Ishikawa (cell line): Measurements from ENCODE around the gene KREMEN1.

ENCODE experiments used
- CEBPB ChIP-seq: IDR thresholded peaks from 2 replicates; pipeline ENCODE4 v1.6.1; 2012
- CREB1 ChIP-seq: IDR thresholded peaks from 2 replicates; pipeline ENCODE4 v1.6.1; 2012; ENCODE audit warnings: low read depth
- EGR1 ChIP-seq: IDR thresholded peaks from 2 replicates; pipeline ENCODE4 v1.6.1; 2012
- EP300 ChIP-seq: IDR thresholded peaks from 2 replicates; pipeline ENCODE4 v1.6.1; 2012; ENCODE audit warnings: borderline replicate concordance
- FOXM1 ChIP-seq: IDR thresholded peaks from 2 replicates; pipeline ENCODE4 v1.6.1; 2012; ENCODE audit warnings: low read depth, borderline replicate concordance
- NFIC ChIP-seq: IDR thresholded peaks from 2 replicates; pipeline ENCODE4 v1.6.1; 2012
- RAD21 ChIP-seq: IDR thresholded peaks from 2 replicates; pipeline ENCODE4 v1.6.1; 2012; ENCODE audit warnings: low read depth
- TAF1 ChIP-seq: IDR thresholded peaks from 2 replicates; pipeline ENCODE4 v1.6.1; 2012; ENCODE audit warnings: low read depth, mild to moderate bottlenecking
- TCF12 ChIP-seq: IDR thresholded peaks from 2 replicates; pipeline ENCODE4 v1.6.1; 2012; ENCODE audit warnings: low read depth
- TEAD4 ChIP-seq: IDR thresholded peaks from 2 replicates; pipeline ENCODE4 v1.6.1; 2012
- YY1 ChIP-seq: IDR thresholded peaks from 2 replicates; pipeline ENCODE4 v1.6.1; 2012; ENCODE audit warnings: low read depth
- ZBTB7A ChIP-seq: IDR thresholded peaks from 2 replicates; pipeline ENCODE4 v1.6.1; 2012; ENCODE audit warnings: low read depth
- TF ChIP-seq, protein P1 (sequence below): IDR thresholded peaks from 2 replicates; pipeline ENCODE4 v1.6.1; 2012
- TF ChIP-seq, protein P2 (sequence below): IDR thresholded peaks from 2 replicates; pipeline ENCODE4 v1.6.1; 2012
- TF ChIP-seq, protein P3 (sequence below): IDR thresholded peaks from 2 replicates; pipeline ENCODE4 v1.6.1; 2012; ENCODE audit warnings: low read depth, mild to moderate bottlenecking

Gene KREMEN1

DNA sequence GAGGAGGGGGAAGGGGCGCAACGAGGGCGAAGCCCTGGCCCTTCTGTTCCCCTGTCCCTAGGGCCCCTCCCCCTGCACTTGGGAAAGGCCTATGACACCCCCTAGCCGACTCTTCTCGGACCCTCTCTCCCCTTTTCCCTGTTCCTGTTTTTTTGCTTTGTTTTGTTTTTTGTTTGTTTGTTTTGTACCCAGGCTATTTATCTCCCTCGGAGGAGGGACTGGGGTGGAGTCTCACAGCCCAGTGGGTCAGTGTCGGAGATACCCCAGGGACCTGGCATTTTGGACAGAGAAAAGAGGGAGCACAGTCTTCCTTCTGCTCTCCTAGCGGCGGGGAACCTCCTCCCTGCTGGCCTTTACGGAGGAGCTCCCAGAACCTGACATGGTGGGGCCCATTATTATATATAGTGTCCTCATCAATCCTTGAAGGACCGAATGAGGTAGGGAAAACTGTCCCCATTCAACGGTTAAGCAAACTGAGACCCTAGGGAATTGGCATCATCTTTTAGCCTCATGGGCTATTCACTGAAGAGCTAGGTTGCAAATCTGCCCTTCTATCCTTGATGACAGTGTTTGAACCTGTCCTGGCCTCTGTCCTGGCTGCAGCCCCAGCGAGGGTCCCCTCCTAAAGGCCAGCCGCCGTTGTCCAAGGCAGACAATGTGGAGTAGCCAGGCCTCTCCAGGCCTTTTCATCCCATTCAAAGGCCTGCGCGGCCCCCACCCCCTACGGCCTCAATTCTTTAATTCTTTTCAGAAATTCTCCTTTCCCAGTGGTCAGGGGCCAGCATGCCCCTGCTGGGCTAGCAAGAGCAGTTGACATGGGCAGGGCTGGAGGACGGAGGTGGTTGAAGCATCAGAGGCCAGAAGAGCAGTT lies 133.8 kb downstream of the KREMEN1 start:
- TF ChIP-seq TCF12 = no peak
- no peak for TF ChIP-seq CEBPB
- no peak for TF ChIP-seq FOXM1
- TF ChIP-seq TAF1 = no peak
- TF ChIP-seq NFIC = no peak
- TF ChIP-seq, protein P1, sequence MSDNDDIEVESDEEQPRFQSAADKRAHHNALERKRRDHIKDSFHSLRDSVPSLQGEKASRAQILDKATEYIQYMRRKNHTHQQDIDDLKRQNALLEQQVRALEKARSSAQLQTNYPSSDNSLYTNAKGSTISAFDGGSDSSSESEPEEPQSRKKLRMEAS = no peak
- TF ChIP-seq TEAD4 = no peak
- no peak for TF ChIP-seq ZBTB7A
- TF ChIP-seq, protein P2, sequence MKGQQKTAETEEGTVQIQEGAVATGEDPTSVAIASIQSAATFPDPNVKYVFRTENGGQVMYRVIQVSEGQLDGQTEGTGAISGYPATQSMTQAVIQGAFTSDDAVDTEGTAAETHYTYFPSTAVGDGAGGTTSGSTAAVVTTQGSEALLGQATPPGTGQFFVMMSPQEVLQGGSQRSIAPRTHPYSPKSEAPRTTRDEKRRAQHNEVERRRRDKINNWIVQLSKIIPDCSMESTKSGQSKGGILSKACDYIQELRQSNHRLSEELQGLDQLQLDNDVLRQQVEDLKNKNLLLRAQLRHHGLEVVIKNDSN = no peak

DNA sequence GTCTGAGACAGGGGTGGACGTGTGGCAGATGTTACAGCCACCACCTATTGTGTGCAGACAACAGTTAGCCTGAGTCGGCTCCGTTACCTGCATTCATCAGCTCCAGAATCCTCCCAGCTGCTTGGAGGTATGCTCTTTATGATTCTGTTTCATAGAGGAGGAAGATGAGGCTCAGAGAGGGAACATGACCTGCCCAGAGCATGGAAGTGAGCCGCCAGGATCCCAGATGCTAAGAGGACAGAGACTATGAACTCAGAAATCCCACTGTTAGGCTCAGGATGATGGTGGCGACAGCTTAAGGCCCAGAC lies 134.4 kb downstream of the KREMEN1 start:
- TF ChIP-seq EP300 = no peak
- TF ChIP-seq, protein P2 = no peak
- no peak for TF ChIP-seq TAF1
- no peak for TF ChIP-seq NFIC
- TF ChIP-seq CREB1 = no peak
- no peak for TF ChIP-seq YY1
- no peak for TF ChIP-seq FOXM1
- TF ChIP-seq, protein P3, sequence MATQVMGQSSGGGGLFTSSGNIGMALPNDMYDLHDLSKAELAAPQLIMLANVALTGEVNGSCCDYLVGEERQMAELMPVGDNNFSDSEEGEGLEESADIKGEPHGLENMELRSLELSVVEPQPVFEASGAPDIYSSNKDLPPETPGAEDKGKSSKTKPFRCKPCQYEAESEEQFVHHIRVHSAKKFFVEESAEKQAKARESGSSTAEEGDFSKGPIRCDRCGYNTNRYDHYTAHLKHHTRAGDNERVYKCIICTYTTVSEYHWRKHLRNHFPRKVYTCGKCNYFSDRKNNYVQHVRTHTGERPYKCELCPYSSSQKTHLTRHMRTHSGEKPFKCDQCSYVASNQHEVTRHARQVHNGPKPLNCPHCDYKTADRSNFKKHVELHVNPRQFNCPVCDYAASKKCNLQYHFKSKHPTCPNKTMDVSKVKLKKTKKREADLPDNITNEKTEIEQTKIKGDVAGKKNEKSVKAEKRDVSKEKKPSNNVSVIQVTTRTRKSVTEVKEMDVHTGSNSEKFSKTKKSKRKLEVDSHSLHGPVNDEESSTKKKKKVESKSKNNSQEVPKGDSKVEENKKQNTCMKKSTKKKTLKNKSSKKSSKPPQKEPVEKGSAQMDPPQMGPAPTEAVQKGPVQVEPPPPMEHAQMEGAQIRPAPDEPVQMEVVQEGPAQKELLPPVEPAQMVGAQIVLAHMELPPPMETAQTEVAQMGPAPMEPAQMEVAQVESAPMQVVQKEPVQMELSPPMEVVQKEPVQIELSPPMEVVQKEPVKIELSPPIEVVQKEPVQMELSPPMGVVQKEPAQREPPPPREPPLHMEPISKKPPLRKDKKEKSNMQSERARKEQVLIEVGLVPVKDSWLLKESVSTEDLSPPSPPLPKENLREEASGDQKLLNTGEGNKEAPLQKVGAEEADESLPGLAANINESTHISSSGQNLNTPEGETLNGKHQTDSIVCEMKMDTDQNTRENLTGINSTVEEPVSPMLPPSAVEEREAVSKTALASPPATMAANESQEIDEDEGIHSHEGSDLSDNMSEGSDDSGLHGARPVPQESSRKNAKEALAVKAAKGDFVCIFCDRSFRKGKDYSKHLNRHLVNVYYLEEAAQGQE = no peak
- no peak for TF ChIP-seq CEBPB
- TF ChIP-seq, protein P1 = no peak
- no peak for TF ChIP-seq TCF12
- no peak for TF ChIP-seq EGR1
- no peak for TF ChIP-seq TEAD4
- TF ChIP-seq RAD21 = no peak
- TF ChIP-seq ZBTB7A = no peak

DNA sequence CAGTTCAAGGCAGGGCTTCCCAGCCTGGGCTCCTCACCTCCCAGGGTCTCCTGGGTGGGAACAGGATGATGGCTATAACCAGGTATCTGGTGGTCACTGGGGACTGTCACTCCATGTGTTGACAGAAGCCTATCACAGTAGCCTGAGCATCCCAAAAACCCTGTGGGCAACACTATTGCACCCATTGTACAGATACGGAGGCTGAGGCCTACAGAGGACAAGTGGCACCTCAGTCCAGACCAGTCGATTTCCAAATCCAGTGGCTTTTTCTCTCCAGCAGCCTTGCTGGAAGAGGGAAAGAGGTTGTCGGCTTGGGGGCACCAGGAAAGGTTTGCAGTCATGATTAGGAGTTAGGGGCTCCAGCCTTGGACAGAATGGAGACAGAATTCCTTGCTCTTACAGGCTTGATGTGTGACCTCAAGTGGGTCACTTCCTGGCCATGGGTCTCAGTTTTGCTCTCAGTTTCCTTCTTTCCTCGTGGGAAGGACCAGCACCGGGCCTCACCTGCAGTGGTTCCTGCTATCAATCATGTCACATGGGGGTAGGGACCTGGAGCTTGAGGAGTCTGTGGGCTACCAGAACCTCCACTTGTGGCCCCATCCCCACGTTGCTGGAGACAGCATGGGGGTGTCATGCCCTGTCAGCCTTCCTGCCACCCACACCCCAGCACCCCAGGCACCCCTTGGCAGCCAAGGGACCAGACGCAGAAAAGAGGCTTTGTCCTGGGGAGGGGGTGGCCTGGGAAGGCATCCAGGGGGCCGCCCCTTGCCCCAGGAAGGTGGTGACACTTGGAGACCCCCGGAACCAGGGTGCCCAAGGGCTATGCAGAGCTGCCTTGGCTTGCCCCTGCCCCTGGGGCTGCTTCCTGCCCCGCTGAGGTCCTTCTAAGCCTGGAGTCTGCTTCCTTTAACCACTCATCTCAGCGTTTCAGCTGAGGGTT lies 135.0 kb downstream of the KREMEN1 start:
- TF ChIP-seq EGR1 (no peak), ZBTB7A (no peak), CEBPB (no peak), TEAD4 (no peak), EP300 (no peak), CREB1 (no peak)
- TF ChIP-seq, protein P1 = no peak

DNA sequence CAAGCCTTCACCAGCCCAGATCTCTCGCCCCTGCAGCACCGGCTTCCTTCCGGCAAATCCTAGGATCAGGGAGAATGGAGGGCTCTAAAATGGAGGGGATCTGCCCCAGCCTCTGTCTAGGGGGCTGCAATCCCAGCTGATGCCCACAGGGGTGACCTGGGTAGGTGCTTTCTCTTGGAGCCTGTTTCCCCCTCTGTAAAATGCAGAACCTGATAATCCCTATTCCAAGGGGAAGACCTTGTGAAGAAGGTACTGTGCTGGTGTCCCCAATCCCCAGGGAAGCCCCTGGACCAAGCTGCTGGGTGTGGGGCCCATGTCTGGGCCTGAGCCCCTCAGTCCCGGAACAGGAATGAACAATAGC lies 135.6 kb downstream of the KREMEN1 start:
- TF ChIP-seq ZBTB7A = no peak
- no peak for TF ChIP-seq EGR1
- TF ChIP-seq YY1 = no peak
- no peak for TF ChIP-seq CREB1

DNA sequence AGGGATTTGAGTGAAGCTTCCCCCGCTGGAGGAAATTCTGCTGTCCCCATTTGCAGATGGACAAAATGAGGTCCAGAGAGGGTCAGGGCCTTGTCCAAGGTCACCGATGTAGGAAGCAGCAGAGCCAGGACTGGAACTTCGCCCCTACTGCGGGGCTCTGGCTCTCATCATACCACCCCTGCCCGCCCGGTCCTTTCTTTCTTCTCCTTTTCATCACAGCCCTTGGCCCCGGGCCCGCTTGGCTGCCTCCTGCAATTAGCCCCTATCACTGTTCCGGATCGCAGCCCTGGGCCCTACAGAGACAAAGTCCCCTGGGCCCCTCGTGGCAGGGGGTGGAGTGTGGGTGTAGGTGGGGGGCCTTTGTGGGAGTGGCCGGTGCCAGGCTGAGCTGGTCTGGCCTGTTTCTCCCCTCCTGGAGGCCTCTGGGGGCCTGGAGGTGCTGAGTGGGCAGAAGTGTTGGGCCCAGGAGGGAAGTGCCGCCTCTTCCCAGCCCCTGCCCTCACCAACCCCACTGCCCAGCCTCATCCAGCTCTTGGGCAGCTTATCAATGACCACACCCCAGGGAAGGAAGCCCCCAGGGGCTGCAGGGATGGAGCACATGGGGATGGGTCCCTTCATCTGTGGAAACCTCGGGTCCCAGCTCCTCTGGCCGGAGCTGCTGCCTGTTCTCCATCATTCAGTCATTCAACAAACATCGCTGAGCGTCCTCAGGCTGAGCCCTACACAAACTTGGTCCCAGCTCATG lies 136.2 kb downstream of the KREMEN1 start:
- TF ChIP-seq, protein P2 = no peak
- TF ChIP-seq EGR1 (peak; percentile 61; the same call in 1 of the 2 replicates), TEAD4 (no peak), CEBPB (no peak), YY1 (no peak), NFIC (peak; percentile 39; the same call in 1 of the 2 replicates)

DNA sequence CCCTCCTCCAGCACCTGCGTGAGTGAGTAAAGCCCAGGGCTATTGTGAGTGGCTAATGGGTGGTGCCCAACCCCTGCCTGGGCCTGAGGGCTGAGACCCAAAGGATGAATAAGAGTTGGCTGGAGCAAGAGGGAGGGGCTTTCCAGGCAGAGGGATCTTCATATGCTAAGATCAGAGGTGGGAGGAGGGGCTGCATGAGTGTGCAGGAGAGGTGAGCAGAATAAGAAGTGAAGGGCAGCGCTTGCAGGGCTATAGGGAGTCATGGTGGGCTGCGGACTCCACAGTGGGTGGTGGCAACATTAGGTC lies 136.7 kb downstream of the KREMEN1 start:
- TF ChIP-seq TEAD4 (no peak), EGR1 (no peak), TCF12 (no peak), CREB1 (no peak), EP300 (no peak), YY1 (no peak), CEBPB (no peak), ZBTB7A (no peak), RAD21 (no peak), NFIC (no peak), TAF1 (no peak), FOXM1 (no peak)
- TF ChIP-seq, protein P3 = no peak
- TF ChIP-seq, protein P1 = no peak
- TF ChIP-seq, protein P2 = no peak
